Liver (tissue), 9 donors: Measurements from ENCODE around the gene C19orf12. TPM values are rescaled to one million over a fixed set of nuclear protein-coding genes. Genes with fewer than 3 reads are reported as not detected.
A peak's percentile ranks its signal among the peaks of the same experiment; 100 is the strongest.

Experiments
- DNase-seq: peaks from one replicate; pipeline ENCODE4 v3.0.0-alpha.2; 2017; ENCODE audit warnings: low spot score
- H3K27ac ChIP-seq, 2 donors: one replicate each; pipeline ENCODE4 v1.7.0; 2013; ENCODE audit warnings: inconsistent platforms in 2 of 2, low read length in 2 of 2, control low read depth in 1 of 2, low read depth in 1 of 2, mild to moderate bottlenecking in 1 of 2
- H3K27me3 ChIP-seq, 4 donors: one replicate each; pipeline versions ENCODE4 v1.6.1 to v1.7.0; 2013; ENCODE audit warnings: low read length in 3 of 4, inconsistent platforms in 1 of 4, mild to moderate bottlenecking in 1 of 4, moderate library complexity in 1 of 4; ENCODE audit not compliant: control insufficient read depth in 4 of 4, insufficient read depth in 4 of 4
- H3K36me3 ChIP-seq, 4 donors: one replicate each; pipeline versions ENCODE4 v1.6.1 to v1.7.0; 2013; ENCODE audit warnings: low read length in 3 of 4, mild to moderate bottlenecking in 3 of 4, low read depth in 1 of 4, moderate library complexity in 1 of 4; ENCODE audit not compliant: control insufficient read depth in 4 of 4, insufficient read depth in 3 of 4
- H3K4me1 ChIP-seq, 4 donors: one replicate each; pipeline versions ENCODE4 v1.6.1 to v1.7.0; 2013; ENCODE audit warnings: low read length in 3 of 4, mild to moderate bottlenecking in 3 of 4, moderate library complexity in 1 of 4; ENCODE audit not compliant: control insufficient read depth in 4 of 4, insufficient read depth in 4 of 4
- H3K4me3 ChIP-seq, 3 donors: one replicate each; pipeline versions ENCODE4 v1.6.1 to v1.7.0; 2013; ENCODE audit warnings: low read length in 3 of 3, control low read depth in 1 of 3, low read depth in 1 of 3, mild to moderate bottlenecking in 1 of 3
- H3K9ac ChIP-seq, 2 donors: one replicate each; pipeline ENCODE4 v1.7.0; 2013; ENCODE audit warnings: low read length in 2 of 2, mild to moderate bottlenecking in 2 of 2, moderate library complexity in 2 of 2, control low read depth in 1 of 2, low read depth in 1 of 2
- H3K9me3 ChIP-seq, 4 donors: one replicate each; pipeline versions ENCODE4 v1.6.1 to v1.7.0; 2013; ENCODE audit warnings: low read length in 3 of 4; ENCODE audit not compliant: control insufficient read depth in 4 of 4
- ATF3 ChIP-seq: IDR thresholded peaks from 2 replicates; pipeline ENCODE4 v1.6.1; 2016; ENCODE audit warnings: antibody characterized with exemption
- CTCF ChIP-seq: fragments of 150-350 bp; IDR thresholded peaks from 2 replicates; pipeline ENCODE4 v1.5.1; 2017; ENCODE audit warnings: improper control_type of control experiment, low read depth, low read length; ENCODE audit not compliant: missing input control
- EGR1 ChIP-seq, 2 donors: IDR thresholded peaks; 2 replicates each; pipeline ENCODE4 v1.6.1; 2016 to 2018; ENCODE audit warnings: antibody characterized with exemption in 2 of 2, low read depth in 2 of 2
- FOXA1 ChIP-seq: IDR thresholded peaks from 2 replicates; pipeline ENCODE4 v1.6.1; 2016; ENCODE audit warnings: antibody characterized with exemption
- FOXA2 ChIP-seq: IDR thresholded peaks from 2 replicates; pipeline ENCODE4 v1.6.1; 2016; ENCODE audit warnings: antibody characterized with exemption
- GABPA ChIP-seq, 2 donors: IDR thresholded peaks in 1 of 2; conservative IDR thresholded peaks in 1 of 2; 2 replicates each; pipeline ENCODE4 v1.6.1; 2016; ENCODE audit warnings: antibody characterized with exemption in 2 of 2, mild to moderate bottlenecking in 1 of 2, moderate library complexity in 1 of 2
- HNF4A ChIP-seq, 2 donors: conservative IDR thresholded peaks; 2 replicates each; pipeline ENCODE4 v1.6.1; 2016; ENCODE audit warnings: antibody characterized with exemption in 2 of 2, mild to moderate bottlenecking in 2 of 2
- HNF4G ChIP-seq: IDR thresholded peaks from 2 replicates; pipeline ENCODE4 v1.6.1; 2016; ENCODE audit warnings: antibody characterized with exemption
- JUND ChIP-seq, 2 donors: IDR thresholded peaks; 2 replicates each; pipeline ENCODE4 v1.6.1; 2016; ENCODE audit warnings: antibody characterized with exemption in 2 of 2
- MAX ChIP-seq: IDR thresholded peaks from 2 replicates; pipeline ENCODE4 v1.6.1; 2016; ENCODE audit warnings: antibody characterized with exemption
- NR2F2 ChIP-seq: IDR thresholded peaks from 2 replicates; pipeline ENCODE4 v1.6.1; 2016; ENCODE audit warnings: antibody characterized with exemption
- RAD21 ChIP-seq, 2 donors: IDR thresholded peaks; 2 replicates each; pipeline ENCODE4 v1.6.1; 2016; ENCODE audit warnings: antibody characterized with exemption in 2 of 2, mild to moderate bottlenecking in 2 of 2
- REST ChIP-seq: IDR thresholded peaks from 2 replicates; pipeline ENCODE4 v1.6.1; 2016; ENCODE audit warnings: antibody characterized with exemption, mild to moderate bottlenecking
- RXRA ChIP-seq, 2 donors: IDR thresholded peaks; 2 replicates each; pipeline ENCODE4 v1.6.1; 2017 to 2018; ENCODE audit warnings: antibody characterized with exemption in 2 of 2, mild to moderate bottlenecking in 1 of 2
- SP1 ChIP-seq: IDR thresholded peaks from 2 replicates; pipeline ENCODE4 v1.6.1; 2018; ENCODE audit warnings: antibody characterized with exemption, mild to moderate bottlenecking
- TAF1 ChIP-seq: conservative IDR thresholded peaks from 2 replicates; pipeline ENCODE4 v1.6.1; 2016; ENCODE audit warnings: antibody characterized with exemption, mild to moderate bottlenecking
- YY1 ChIP-seq: IDR thresholded peaks from 2 replicates; pipeline ENCODE4 v1.6.1; 2016; ENCODE audit warnings: antibody characterized with exemption, mild to moderate bottlenecking
- ZBTB33 ChIP-seq: IDR thresholded peaks from 2 replicates; pipeline ENCODE4 v1.6.1; 2016; ENCODE audit warnings: antibody characterized with exemption
- WGBS: extraction: QIAGEN DNeasy Blood & Tissue Kit; methylation state at CpG from one replicate; pipeline ENCODE4 v1.1.7; 2013; 5-methylcytosine and 5-hydroxymethylcytosine counted together
- polyA plus RNA-seq, 2 donors: library from polyadenylated mRNA; stranded (reverse) in 1 of 2; unstranded in 1 of 2; fragments of 200-250 nt in 1 of 2; fragments of >200 nt in 1 of 2; fragmentation: Nextera tagmentation in 1 of 2; extraction: Ambion mirVana in 1 of 2; gene quantifications; one replicate each; pipeline versions ENCODE4 v1.2.1 to v1.2.3, GENCODE V29; 2013 to 2015
- total RNA-seq, 2 donors: library from RNA; depleted of rRNA; stranded (reverse); fragments of >200 nt; gene quantifications; one replicate each; pipeline ENCODE4 v1.2.3, GENCODE V29; 2014
- donor health status: healthy.
- donor health status: healthy.
- donor health status: healthy.
- donor health status: healthy.
- donor health status: healthy.

C19orf12 gene
- total and polyA plus RNA-seq, 4 donors: 21.2 to 82.8 (median 40.1) TPM

- H3K4me3 ChIP-seq: peak overlapping the region in 1 of 3 donors; percentile 86
- DNase-seq: no peak
- peaks cover 21 to 58% (median 37%) of the 10 kb centered on the region in 4 donors for H3K4me1 ChIP-seq
- H3K27me3 ChIP-seq: no peaks in the 10 kb centered on the region
- no peaks in the 10 kb centered on the region for H3K9me3 ChIP-seq
- no peaks in the 10 kb centered on the region for H3K36me3 ChIP-seq
- TF ChIP-seq EGR1 (IDR thresholded peaks at IDR 0.05; ENCODE audit: low read depth in 2 of 2) (no peak), FOXA2 (no peak), NR2F2 (no peak), SP1 (no peak), RXRA (IDR thresholded peaks at IDR 0.05) (no peak), RAD21 (IDR thresholded peaks at IDR 0.05) (no peak)
- 88% methylated on average over 11 of the region's 11 CpGs for WGBS
- peak overlapping the region in 1 of 2 donors; percentile 12 for H3K9ac ChIP-seq
- peak overlapping the region; percentile 71 to 76 for H3K27ac ChIP-seq
Measured at GRCh38 chr19:29667387-29667783, 47.7 kb downstream of the C19orf12 start.

GRCh38 chr19:29666578-29667386, 48.3 kb downstream of the C19orf12 start:
- Histone ChIP-seq H3K9ac (peak overlapping the region; percentile 61 to 90), H3K4me1 (peaks cover 27 to 58% (median 35%) of the 10 kb centered on the region in 4 donors), H3K4me3 (peak overlapping the region; percentile 76 to 90 (median 86)), H3K36me3 (no peaks in the 10 kb centered on the region), H3K27me3 (no peaks in the 10 kb centered on the region), H3K27ac (peak overlapping the region; percentile 71 to 76), H3K9me3 (no peaks in the 10 kb centered on the region)
- TF ChIP-seq ATF3 (no peak), CTCF (no peak), TAF1 (no peak), REST (peak; percentile 95), EGR1 (IDR thresholded peaks at IDR 0.05; ENCODE audit: low read depth in 2 of 2) (peak in 1 of 2 donors; percentile 27), NR2F2 (no peak), HNF4A (conservative IDR thresholded peaks at IDR 0.05) (peak in 1 of 2 donors; percentile 8), FOXA2 (no peak), RAD21 (IDR thresholded peaks at IDR 0.05) (no peak), HNF4G (no peak), MAX (peak; percentile 66), RXRA (IDR thresholded peaks at IDR 0.05) (peak in 1 of 2 donors; percentile 4), FOXA1 (no peak), ZBTB33 (no peak), JUND (IDR thresholded peaks at IDR 0.05) (no peak), GABPA (IDR thresholded peaks at IDR 0.05 in 1 of 2, conservative IDR thresholded peaks at IDR 0.05 in 1 of 2) (no peak), SP1 (no peak), YY1 (no peak)
- no peak for DNase-seq
- 36% methylated on average over 20 of the region's 20 CpGs for WGBS
